HCT116 (cell line): ENCODE results near the gene AKAP8. TPM values are rescaled to one million over a fixed set of nuclear protein-coding genes. Genes with fewer than 3 reads are reported as not detected.

Experiments
- ATAC-seq: fragments of 200-7000 bp; cut with Tn5 transposase; 2 replicates; pipeline ENCODE4 v1.9.1; 2020; ENCODE audit warnings: mild to moderate bottlenecking, moderate library complexity
- BruUV-seq: library from RNA; stranded (reverse); fragments of 400-500 nt; replicated peaks from 2 replicates; lab custom pipeline; 2021; lab: Mats Ljungman, UMichigan
- CTCF ChIA-PET: fragments of 300-600 bp; sonication (Branson Sonifier 250); formaldehyde crosslinking; loops from one replicate; lab custom pipeline; 2021; ENCODE audit warnings: antibody characterized with exemption; lab: Charles Lee
- POLR2A ChIA-PET: fragments of 300-600, 350-600 bp; sonication (Branson Sonifier 250); formaldehyde crosslinking; loops from one replicate; lab custom pipeline; 2021; ENCODE audit warnings: antibody characterized with exemption; lab: Charles Lee
- RAD21 ChIA-PET, 2 experiments: fragments of 300-600 bp; sonication (Branson Sonifier 250); formaldehyde crosslinking; loops; one replicate each; lab custom pipeline; 2023; ENCODE audit warnings: low total read pairs in 2 of 2; ENCODE audit not compliant: uncharacterized antibody in 2 of 2, unreplicated experiment in 2 of 2, low non-redundant PET in 1 of 2; lab: Charles Lee
- DNase-seq: peaks from one replicate; pipeline ENCODE4 v3.0.0-alpha.2; 2010; ENCODE audit warnings: low read depth, low spot score
- H2AFZ ChIP-seq: fragments of 200-600 bp; shearing (Covaris generic), sonication (generic); 2 replicates; pipeline ENCODE4 v1.6.1; 2017; ENCODE audit warnings: low read depth, mixed run types, mixed read lengths, antibody characterized with exemption, low read length; ENCODE audit not compliant: poor library complexity, severe bottlenecking
- H3K27ac ChIP-seq: 2 replicates; pipeline ENCODE4 v1.5.1; 2012; ENCODE audit warnings: low read depth, low read length
- H3K27me3 ChIP-seq: fragments of 200-600 bp; sonication (generic); 2 replicates; pipeline ENCODE4 v1.6.1; 2016; ENCODE audit warnings: mixed run types, low read length, mixed read lengths; ENCODE audit not compliant: insufficient read depth
- H3K36me3 ChIP-seq, 2 experiments: fragments of 200-500 bp in 1 of 2; fragments of 200-600 bp in 1 of 2; sonication (Bioruptor generic) in 1 of 2; sonication (generic) in 1 of 2; 2 replicates each; pipeline versions ENCODE4 v1.5.1 to v1.6.1; 2014 to 2016; ENCODE audit warnings: low read length in 2 of 2, inconsistent platforms in 1 of 2, mixed read lengths in 1 of 2, mixed run types in 1 of 2; ENCODE audit not compliant: insufficient read depth in 2 of 2, control insufficient read depth in 1 of 2
- H3K4me1 ChIP-seq, 2 experiments: fragments of 200-600 bp in 1 of 2; sonication (generic) in 1 of 2; 2 replicates each; pipeline versions ENCODE4 v1.5.1 to v1.6.1; 2012 to 2017; ENCODE audit warnings: low read length in 2 of 2, inconsistent platforms in 1 of 2, mild to moderate bottlenecking in 1 of 2, mixed read lengths in 1 of 2, mixed run types in 1 of 2, moderate library complexity in 1 of 2; ENCODE audit not compliant: insufficient read depth in 2 of 2, control insufficient read depth in 1 of 2
- H3K4me2 ChIP-seq: fragments of 200-600 bp; sonication (generic); 2 replicates; pipeline ENCODE4 v1.6.1; 2017; ENCODE audit warnings: mixed run types, low read length, mixed read lengths
- H3K4me3 ChIP-seq, 2 experiments: fragments of 200-600 bp in 1 of 2; sonication (generic) in 1 of 2; replicated peaks in 1 of 2; 2 replicates each; pipeline ENCODE4 v1.5.1; 2011 to 2016; ENCODE audit warnings: low read length in 2 of 2, control low read depth in 1 of 2, low read depth in 1 of 2, mild to moderate bottlenecking in 1 of 2, mixed read lengths in 1 of 2, mixed run types in 1 of 2
- H3K79me2 ChIP-seq: fragments of 200-600 bp; sonication (generic); 2 replicates; pipeline ENCODE4 v1.6.1; 2017; ENCODE audit warnings: mild to moderate bottlenecking, mixed run types, low read length, moderate library complexity, mixed read lengths; ENCODE audit not compliant: insufficient read depth
- H3K9ac ChIP-seq: fragments of 200-600 bp; sonication (generic); 2 replicates; pipeline ENCODE4 v1.6.1; 2016; ENCODE audit warnings: low read length, mixed read lengths
- H3K9me2 ChIP-seq: fragments of 200-600 bp; sonication (generic), shearing (Covaris generic); 2 replicates; pipeline ENCODE4 v1.6.1; 2017; ENCODE audit warnings: mixed run types, mild to moderate bottlenecking, moderate library complexity; ENCODE audit not compliant: insufficient read depth
- H3K9me3 ChIP-seq, 2 experiments: fragments of 200-500 bp in 1 of 2; fragments of 200-600 bp in 1 of 2; sonication (Bioruptor generic) in 1 of 2; sonication (generic) in 1 of 2; 2 replicates each; pipeline ENCODE4 v1.6.1; 2014 to 2017; ENCODE audit warnings: low read length in 2 of 2, mixed read lengths in 2 of 2, inconsistent platforms in 1 of 2, low read depth in 1 of 2, mild to moderate bottlenecking in 1 of 2, mixed run types in 1 of 2, moderate library complexity in 1 of 2; ENCODE audit not compliant: control insufficient read depth in 1 of 2, insufficient read depth in 1 of 2
- H4K20me1 ChIP-seq: fragments of 200-600 bp; sonication (generic), shearing (Covaris generic); 2 replicates; pipeline ENCODE4 v1.6.1; 2017; ENCODE audit warnings: mixed run types, mild to moderate bottlenecking, moderate library complexity; ENCODE audit not compliant: insufficient read depth
- CBX3 ChIP-seq: IDR thresholded peaks from 2 replicates; pipeline ENCODE4 v1.6.1; 2012; ENCODE audit warnings: low read depth
- ELF1 ChIP-seq: IDR thresholded peaks from 2 replicates; pipeline ENCODE4 v1.6.1; 2012; ENCODE audit warnings: low read depth, borderline replicate concordance
- FOSL1 ChIP-seq: IDR thresholded peaks from 2 replicates; pipeline ENCODE4 v1.6.1; 2012; ENCODE audit warnings: low read depth
- POLR2A ChIP-seq: IDR thresholded peaks from 2 replicates; pipeline ENCODE4 v1.7.0; 2011; ENCODE audit warnings: borderline replicate concordance; ENCODE audit not compliant: insufficient read depth, insufficient read length; ENCODE audit errors: extremely low read depth
- SIN3A ChIP-seq: IDR thresholded peaks from 2 replicates; pipeline ENCODE4 v1.6.1; 2012; ENCODE audit warnings: low read depth
- ZBTB33 ChIP-seq: IDR thresholded peaks from 2 replicates; pipeline ENCODE4 v1.6.1; 2011; ENCODE audit warnings: mild to moderate bottlenecking, low read length, moderate library complexity; ENCODE audit not compliant: insufficient replicate concordance; ENCODE audit errors: extremely low read depth
- intact Hi-C: fragments of 100-400 bp; cut with micrococcal nuclease; formaldehyde crosslinking; loops from 2 replicates; pipeline ENCODE4 v1.10.0; 2022
- total RNA-seq: library from RNA; stranded (reverse); gene quantifications from one replicate; pipeline ENCODE4 v1.2.1, GENCODE V29; 2021; ENCODE audit not compliant: unreplicated experiment
- TF ChIP-seq, protein P1 (sequence below): IDR thresholded peaks from 2 replicates; pipeline ENCODE4 v1.6.1; 2012

Gene AKAP8
- total RNA-seq, 1 experiment from 2014 or later = 50.6 TPM

- RAD21 ChIA-PET = interaction anchor here in 1 of 2 experiments (0.8 to 1.2 kb wide), 2 partner anchors 39 to 176 kb away, joined by 3 read pairs; partner anchors contain the start of gene AKAP8L
Observed at GRCh38 chr19:15379999-15380647, 536 bp upstream of the AKAP8 start.

More at GRCh38 chr19:15379999-15380647, 536 bp upstream of the AKAP8 start:
- Histone ChIP-seq H3K27ac (peak overlapping the region; percentile 88), H3K36me3 (peaks cover 0 to 5% of the 10 kb centered on the region in 2 experiments; a peak in 2 of 4 replicates), H3K9ac (peak overlapping the region; percentile 81), H2AFZ (no peak overlapping the region), H3K9me2 (no peaks in the 10 kb centered on the region), H3K9me3 (no peaks in the 10 kb centered on the region), H3K4me2 (peak overlapping the region; percentile 97), H4K20me1 (peaks cover 9% of the 10 kb centered on the region; the same call in 1 of the 2 replicates), H3K79me2 (peaks cover 50% of the 10 kb centered on the region), H3K27me3 (no peaks in the 10 kb centered on the region), H3K4me3 (peak overlapping the region; percentile 51 to 83), H3K4me1 (peaks cover 13 to 33% of the 10 kb centered on the region in 2 experiments)
- CTCF ChIA-PET = interaction anchor here (0.5 to 2.3 kb wide), 7 partner anchors 12 to 180 kb away, joined by 3 to 11 read pairs (median 3); partner anchors contain the start of gene AKAP8L
- intact Hi-C loops = loop anchor here (2.0 to 10.0 kb wide), 3 partner anchors 39 to 177 kb away; partner anchors contain the start of gene AKAP8L
- ATAC-seq (peak; percentile 58), DNase-seq (peak; percentile 23)
- BruUV-seq = no TSS peak
- peak; percentile 7 for TF ChIP-seq ZBTB33
- TF ChIP-seq ELF1 = no peak
- no peak for TF ChIP-seq FOSL1
- no peak for TF ChIP-seq CBX3
- TF ChIP-seq, protein P1, sequence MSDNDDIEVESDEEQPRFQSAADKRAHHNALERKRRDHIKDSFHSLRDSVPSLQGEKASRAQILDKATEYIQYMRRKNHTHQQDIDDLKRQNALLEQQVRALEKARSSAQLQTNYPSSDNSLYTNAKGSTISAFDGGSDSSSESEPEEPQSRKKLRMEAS = 0 out of 2 replicates have a peak, but pooled peaks have one; percentile 4
- TF ChIP-seq SIN3A = peak; percentile 31; the same call in 1 of the 2 replicates
- TF ChIP-seq POLR2A = peak; percentile 11
- POLR2A ChIA-PET = interaction anchor here (0.5 to 3.2 kb wide), 8 partner anchors 9 to 176 kb away, joined by 3 to 22 read pairs (median 5); partner anchors contain the start of gene AKAP8L
